Measurements from ENCODE around the gene GNA12.

GNA12 gene

GRCh38 chr7:2782121-2782520, 62.0 kb downstream of the GNA12 start:
- no peak for TF ChIP-seq SIN3A (IDR thresholded peaks at IDR 0.05; ENCODE audit: borderline replicate concordance, insufficient read depth, low read length)
- TF ChIP-seq POLR2AphosphoS5 (IDR thresholded peaks at IDR 0.05; ENCODE audit: low read depth, low read length) = no peak
- no peak for TF ChIP-seq TAF1 (IDR thresholded peaks at IDR 0.05; ENCODE audit: borderline replicate concordance, insufficient read depth, low read length)
- no peak for TF ChIP-seq REST (IDR thresholded peaks at IDR 0.05; ENCODE audit: insufficient read depth in 1 of 2, low read depth in 2 of 2, low read length in 2 of 2)
- TF ChIP-seq FOXP2 (optimal IDR thresholded peaks at IDR 0.05; ENCODE audit: borderline replicate concordance, extremely low read depth, extremely low read length, insufficient read depth) = no peak

- TF ChIP-seq SIN3A (IDR thresholded peaks at IDR 0.05; ENCODE audit: borderline replicate concordance, insufficient read depth, low read length) (no peak), REST (IDR thresholded peaks at IDR 0.05; ENCODE audit: insufficient read depth in 1 of 2, low read depth in 2 of 2, low read length in 2 of 2) (no peak), POLR2AphosphoS5 (IDR thresholded peaks at IDR 0.05; ENCODE audit: low read depth, low read length) (no peak), TAF1 (IDR thresholded peaks at IDR 0.05; ENCODE audit: borderline replicate concordance, insufficient read depth, low read length) (no peak), FOXP2 (optimal IDR thresholded peaks at IDR 0.05; ENCODE audit: borderline replicate concordance, extremely low read depth, extremely low read length, insufficient read depth) (no peak)
These were observed 62.5 kb downstream of the GNA12 start for GRCh38 chr7:2781636-2782035.

- TF ChIP-seq TAF1 (IDR thresholded peaks at IDR 0.05; ENCODE audit: borderline replicate concordance, insufficient read depth, low read length) = no peak
- TF ChIP-seq SIN3A (IDR thresholded peaks at IDR 0.05; ENCODE audit: borderline replicate concordance, insufficient read depth, low read length) = no peak
These were observed 65.1 kb downstream of the GNA12 start for GRCh38 chr7:2779051-2779450.

GRCh38 chr7:2777898-2778535, 66.1 kb downstream of the GNA12 start:
- no peak for TF ChIP-seq FOXP2 (optimal IDR thresholded peaks at IDR 0.05; ENCODE audit: borderline replicate concordance, extremely low read depth, extremely low read length, insufficient read depth)
- TF ChIP-seq POLR2AphosphoS5 (IDR thresholded peaks at IDR 0.05; ENCODE audit: low read depth, low read length) = no peak
- TF ChIP-seq TAF1 (IDR thresholded peaks at IDR 0.05; ENCODE audit: borderline replicate concordance, insufficient read depth, low read length) = no peak
- no peak for TF ChIP-seq REST (IDR thresholded peaks at IDR 0.05; ENCODE audit: insufficient read depth in 1 of 2, low read depth in 2 of 2, low read length in 2 of 2)
- TF ChIP-seq SIN3A (IDR thresholded peaks at IDR 0.05; ENCODE audit: borderline replicate concordance, insufficient read depth, low read length) = no peak

GRCh38 chr7:2776401-2776800, 67.7 kb downstream of the GNA12 start:
- TF ChIP-seq FOXP2 (optimal IDR thresholded peaks at IDR 0.05; ENCODE audit: borderline replicate concordance, extremely low read depth, extremely low read length, insufficient read depth) = no peak
- no peak for TF ChIP-seq TAF1 (IDR thresholded peaks at IDR 0.05; ENCODE audit: borderline replicate concordance, insufficient read depth, low read length)
- TF ChIP-seq SIN3A (IDR thresholded peaks at IDR 0.05; ENCODE audit: borderline replicate concordance, insufficient read depth, low read length) = no peak
- TF ChIP-seq POLR2AphosphoS5 (IDR thresholded peaks at IDR 0.05; ENCODE audit: low read depth, low read length) = no peak
- TF ChIP-seq REST (IDR thresholded peaks at IDR 0.05; ENCODE audit: insufficient read depth in 1 of 2, low read depth in 2 of 2, low read length in 2 of 2) = no peak

Measured in PFSK-1 (cell line).